Karpas-422 (cell line): Measurements from ENCODE around the gene POLD2. TPM values are rescaled to one million over a fixed set of nuclear protein-coding genes. Genes with fewer than 3 reads are reported as not detected.
"Not testable (repeated sequence)": the region's sequence is repeated elsewhere in the genome, so short reads cannot be mapped to it uniquely, and the experiment has no call there.

Source experiments
- DNase-seq: peaks from one replicate; pipeline ENCODE4 v3.0.0-alpha.2; 2015
- H2AFZ ChIP-seq: fragments of 200-600 bp; sonication (generic); 2 replicates; pipeline ENCODE4 v1.6.1; 2014; ENCODE audit warnings: antibody characterized with exemption, low read length, mixed read lengths
- H3K27ac ChIP-seq: fragments of 200-600 bp; sonication (generic); 2 replicates; pipeline ENCODE4 v1.5.1; 2014; ENCODE audit warnings: mild to moderate bottlenecking, low read length, moderate library complexity
- H3K27me3 ChIP-seq: fragments of 200-600 bp; sonication (generic); 2 replicates; pipeline ENCODE4 v1.6.1; 2014; ENCODE audit warnings: low read length, mixed read lengths
- H3K36me3 ChIP-seq: fragments of 200-600 bp; sonication (generic); 2 replicates; pipeline ENCODE4 v1.6.1; 2014; ENCODE audit warnings: low read length, mixed read lengths; ENCODE audit not compliant: insufficient read depth
- H3K4me1 ChIP-seq: fragments of 200-600 bp; sonication (generic); 2 replicates; pipeline ENCODE4 v1.6.1; 2014; ENCODE audit warnings: mild to moderate bottlenecking, low read length, mixed read lengths
- H3K4me2 ChIP-seq: fragments of 200-600 bp; sonication (generic); 2 replicates; pipeline ENCODE4 v1.6.1; 2014; ENCODE audit warnings: low read length, low read depth, mild to moderate bottlenecking; ENCODE audit not compliant: poor library complexity, severe bottlenecking
- H3K4me3 ChIP-seq: fragments of 200-600 bp; sonication (generic); 2 replicates; pipeline ENCODE4 v1.5.1; 2014; ENCODE audit warnings: mild to moderate bottlenecking, antibody characterized with exemption, low read length, mixed read lengths
- H3K79me2 ChIP-seq: fragments of 200-600 bp; sonication (generic); 2 replicates; pipeline ENCODE4 v1.6.1; 2014; ENCODE audit warnings: mild to moderate bottlenecking, low read length, mixed read lengths
- H3K9ac ChIP-seq: fragments of 200-600 bp; sonication (generic); 2 replicates; pipeline ENCODE4 v1.6.0; 2014; ENCODE audit warnings: low read length
- H3K9me2 ChIP-seq: fragments of 200-600 bp; sonication (generic), shearing (Covaris generic); replicated peaks from 2 replicates; pipeline ENCODE4 v1.6.0; 2014; ENCODE audit warnings: mild to moderate bottlenecking, low read length, moderate library complexity; ENCODE audit not compliant: insufficient read depth
- H3K9me3 ChIP-seq: fragments of 300-700, 200-600 bp; sonication (generic); 2 replicates; pipeline ENCODE4 v1.6.1; 2014; ENCODE audit warnings: low read length, mixed read lengths
- H4K20me1 ChIP-seq: fragments of 200-600 bp; sonication (generic); 2 replicates; pipeline ENCODE4 v1.6.1; 2014; ENCODE audit warnings: mild to moderate bottlenecking, antibody characterized with exemption, low read length, low read depth; ENCODE audit not compliant: insufficient read depth
- total RNA-seq: library from RNA; depleted of rRNA; stranded (reverse); fragments of >200 nt; shearing (Covaris generic); gene quantifications from 2 replicates; pipeline ENCODE4 v1.2.3, GENCODE V29; 2014; ENCODE audit warnings: low replicate concordance

The POLD2 gene
- total RNA-seq, 1 experiment from 2014 or later: 165 TPM

- H3K4me2 ChIP-seq: no peak overlapping the region
- H3K4me3 ChIP-seq: no peak overlapping the region
- no peaks in the 10 kb centered on the region for H3K9me2 ChIP-seq
- H3K36me3 ChIP-seq: no peaks in the 10 kb centered on the region
- H3K9ac ChIP-seq: no peak overlapping the region
- no peaks in the 10 kb centered on the region for H4K20me1 ChIP-seq
- no peaks in the 10 kb centered on the region for H3K27me3 ChIP-seq
- no peaks in the 10 kb centered on the region for H3K9me3 ChIP-seq
- H3K79me2 ChIP-seq: no peaks in the 10 kb centered on the region
- no peak overlapping the region for H3K27ac ChIP-seq
- H2AFZ ChIP-seq: no peak overlapping the region
- DNase-seq: no peak
- no peaks in the 10 kb centered on the region for H3K4me1 ChIP-seq
Observed at GRCh38 chr7:44133295-44133694, 9.9 kb upstream of the POLD2 start.

DNA sequence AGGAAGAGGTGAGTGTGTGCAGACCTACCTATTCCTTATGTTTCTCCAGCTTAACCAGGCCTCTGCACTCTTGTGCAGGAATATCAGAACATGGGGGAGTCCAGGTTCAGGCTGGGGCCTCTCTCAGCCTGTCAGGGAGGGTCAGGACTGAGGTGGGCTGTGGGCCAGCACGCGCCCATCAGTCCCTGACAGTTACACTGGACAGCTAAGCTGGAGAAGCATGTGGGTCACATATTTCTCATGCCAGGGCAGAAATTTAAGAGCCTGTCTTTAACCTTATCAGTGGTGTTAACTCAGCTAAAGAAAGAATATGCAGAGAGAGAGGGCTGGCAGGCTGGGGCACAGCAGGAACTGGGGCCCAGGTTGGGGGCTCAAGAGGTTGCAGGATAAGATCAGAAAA, 8.7 kb upstream of the POLD2 start:
- Histone ChIP-seq H2AFZ (no peak overlapping the region), H3K9ac (no peak overlapping the region), H3K9me3 (no peaks in the 10 kb centered on the region)

GRCh38 chr7:44131173-44132029, 8.1 kb upstream of the POLD2 start:
- Histone ChIP-seq H3K4me1 (peaks cover 12% of the 10 kb centered on the region), H4K20me1 (no peaks in the 10 kb centered on the region)

More for the DNA sequence above, 8.7 kb upstream of the POLD2 start:
- DNase-seq: no peak
- Histone ChIP-seq H4K20me1 (no peaks in the 10 kb centered on the region), H3K9me2 (no peaks in the 10 kb centered on the region), H3K79me2 (no peaks in the 10 kb centered on the region), H3K27me3 (no peaks in the 10 kb centered on the region), H3K36me3 (no peaks in the 10 kb centered on the region), H3K4me3 (no peak overlapping the region), H3K4me2 (no peak overlapping the region), H3K4me1 (peaks cover 10% of the 10 kb centered on the region), H3K27ac (no peak overlapping the region)

DNA sequence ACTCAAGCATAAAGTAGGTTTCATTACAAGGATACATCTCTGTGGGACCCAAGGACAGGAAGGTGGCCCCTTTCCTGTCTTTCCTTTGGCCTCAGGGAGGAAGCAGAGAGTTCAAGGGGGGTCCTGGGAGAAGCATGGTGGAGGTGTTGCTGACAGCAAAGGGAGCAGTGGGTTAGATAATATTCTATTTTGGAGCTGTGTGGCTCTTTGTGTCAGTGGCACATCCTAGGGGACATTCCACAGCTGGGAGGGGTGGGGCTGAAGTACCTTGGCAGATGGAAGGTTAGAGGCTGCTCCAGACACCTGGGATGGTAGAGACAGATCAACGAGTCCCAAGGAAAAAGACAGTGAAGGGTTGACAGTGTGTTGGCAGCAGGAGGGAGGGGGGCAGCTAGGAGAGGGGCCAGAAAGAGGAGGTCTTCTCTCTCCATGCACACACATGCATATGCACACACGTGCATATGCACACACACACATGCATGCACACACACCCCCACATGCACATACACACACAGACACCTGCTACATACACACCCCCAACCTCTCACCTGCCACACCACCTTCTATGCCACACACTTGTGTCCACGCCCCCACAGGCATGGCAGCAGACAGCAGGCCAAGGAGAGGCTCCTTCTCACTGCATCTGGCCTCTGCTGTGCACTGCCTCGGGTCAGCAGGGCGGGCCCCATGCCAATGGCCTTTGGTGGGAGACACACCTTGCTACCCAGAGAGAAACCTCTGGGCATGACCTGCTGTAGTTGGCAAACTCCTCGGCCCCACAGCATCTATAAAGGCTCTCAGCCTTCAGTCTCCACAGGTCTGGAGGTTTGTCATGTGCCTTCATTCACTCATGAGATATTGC, 5.6 kb upstream of the POLD2 start:
- Histone ChIP-seq H3K27me3 (no peaks in the 10 kb centered on the region), H3K36me3 (no peaks in the 10 kb centered on the region), H3K9me3 (no peaks in the 10 kb centered on the region), H3K4me3 (no peak overlapping the region), H3K27ac (no peak overlapping the region), H3K79me2 (no peaks in the 10 kb centered on the region), H2AFZ (no peak overlapping the region), H3K4me2 (no peak overlapping the region), H4K20me1 (no peaks in the 10 kb centered on the region), H3K4me1 (peaks cover 15% of the 10 kb centered on the region), H3K9me2 (no peaks in the 10 kb centered on the region), H3K9ac (no peak overlapping the region)
- DNase-seq: no peak

More at GRCh38 chr7:44131173-44132029, 8.1 kb upstream of the POLD2 start:
- Histone ChIP-seq H3K9me3 (no peaks in the 10 kb centered on the region), H3K9me2 (no peaks in the 10 kb centered on the region), H3K27me3 (no peaks in the 10 kb centered on the region), H3K9ac (no peak overlapping the region), H3K4me3 (no peak overlapping the region), H3K36me3 (no peaks in the 10 kb centered on the region), H3K4me2 (no peak overlapping the region), H3K27ac (no peak overlapping the region), H3K79me2 (no peaks in the 10 kb centered on the region), H2AFZ (no peak overlapping the region)
- peak; percentile 64 for DNase-seq

DNA sequence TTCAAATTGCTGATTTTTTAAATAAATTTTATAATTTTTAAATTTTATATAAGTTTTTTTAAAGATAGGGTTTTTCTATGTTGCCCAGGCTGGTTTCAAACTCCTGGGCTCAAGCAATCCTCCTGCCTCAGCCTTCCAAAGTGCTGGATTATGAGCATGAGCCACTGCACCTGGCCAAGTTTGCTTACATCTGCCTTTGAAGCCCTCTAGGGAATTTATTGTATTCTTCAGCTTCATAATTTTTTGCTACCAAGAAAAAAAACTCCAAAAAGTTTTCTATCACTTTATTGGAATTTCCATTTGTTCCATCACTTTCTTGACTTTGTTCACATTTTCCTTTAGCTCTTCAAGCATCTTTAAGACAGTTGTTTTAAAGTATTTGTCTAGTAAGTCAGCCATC, 3.8 kb upstream of the POLD2 start:
- no peak overlapping the region for H3K4me2 ChIP-seq
- no peak for DNase-seq
- H3K4me1 ChIP-seq: peaks cover 23% of the 10 kb centered on the region

GRCh38 chr7:44126574-44126973, 3.2 kb upstream of the POLD2 start:
- not testable (repeated sequence) for H3K27ac ChIP-seq, DNase-seq

More for the DNA sequence above, 3.8 kb upstream of the POLD2 start:
- H3K79me2 ChIP-seq: peaks cover 11% of the 10 kb centered on the region
- no peaks in the 10 kb centered on the region for H3K9me2 ChIP-seq
- H3K27ac ChIP-seq: no peak overlapping the region
- H3K27me3 ChIP-seq: no peaks in the 10 kb centered on the region
- H3K36me3 ChIP-seq: no peaks in the 10 kb centered on the region
- H3K9ac ChIP-seq: no peak overlapping the region
- H4K20me1 ChIP-seq: no peaks in the 10 kb centered on the region
- H2AFZ ChIP-seq: no peak overlapping the region
- no peak overlapping the region for H3K4me3 ChIP-seq
- no peaks in the 10 kb centered on the region for H3K9me3 ChIP-seq

DNA sequence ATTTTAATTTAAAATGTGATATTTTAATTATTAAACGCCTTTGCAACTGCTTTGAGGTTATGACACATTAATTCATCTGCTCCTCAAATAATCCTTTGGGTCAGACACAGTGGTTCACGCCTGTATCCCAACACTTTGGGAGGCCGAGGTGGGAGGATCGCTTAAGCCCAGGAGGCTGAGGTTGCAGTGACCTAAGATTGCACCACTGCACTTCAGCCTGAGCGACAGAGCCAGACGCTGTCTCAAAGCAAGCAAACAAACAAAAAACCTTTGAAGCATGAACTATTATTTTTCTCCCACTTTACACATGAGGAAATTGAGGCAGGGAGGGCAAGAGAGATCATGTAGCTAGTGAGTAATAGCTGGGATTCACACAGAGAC, 1.5 kb upstream of the POLD2 start:
- peaks cover 33% of the 10 kb centered on the region for H3K79me2 ChIP-seq
- no peak overlapping the region for H3K9ac ChIP-seq
- H3K36me3 ChIP-seq: peaks cover 17% of the 10 kb centered on the region
- peaks cover 38% of the 10 kb centered on the region for H3K4me1 ChIP-seq
- H2AFZ ChIP-seq: no peak overlapping the region
- H3K9me2 ChIP-seq: no peaks in the 10 kb centered on the region
- H3K4me3 ChIP-seq: no peak overlapping the region
- DNase-seq: no peak
- H4K20me1 ChIP-seq: 0 out of 2 replicates have a peak, but pooled peaks cover 5% of the 10 kb centered on the region
- no peak overlapping the region for H3K4me2 ChIP-seq
- no peaks in the 10 kb centered on the region for H3K9me3 ChIP-seq
- no peaks in the 10 kb centered on the region for H3K27me3 ChIP-seq
- H3K27ac ChIP-seq: no peak overlapping the region

More at GRCh38 chr7:44126574-44126973, 3.2 kb upstream of the POLD2 start:
- not testable (repeated sequence) for H2AFZ ChIP-seq, H4K20me1 ChIP-seq, H3K9me2 ChIP-seq, H3K9me3 ChIP-seq, H3K4me2 ChIP-seq, H3K4me3 ChIP-seq, H3K9ac ChIP-seq, H3K27me3 ChIP-seq, H3K36me3 ChIP-seq
- H3K4me1 ChIP-seq: peaks cover 28% of the 10 kb centered on the region
- H3K79me2 ChIP-seq: peaks cover 17% of the 10 kb centered on the region

- no peaks in the 10 kb centered on the region for H3K9me3 ChIP-seq
- no peak overlapping the region for H2AFZ ChIP-seq
Observed at GRCh38 chr7:44122529-44122928, 819 bp downstream of the POLD2 start.

More at GRCh38 chr7:44122529-44122928, 819 bp downstream of the POLD2 start:
- H3K27ac ChIP-seq: peak overlapping the region; percentile 58
- H3K9me2 ChIP-seq: no peaks in the 10 kb centered on the region
- peak overlapping the region; percentile 92 for H3K4me2 ChIP-seq
- H3K79me2 ChIP-seq: peaks cover 38% of the 10 kb centered on the region
- H3K36me3 ChIP-seq: peaks cover 17% of the 10 kb centered on the region
- no peaks in the 10 kb centered on the region for H3K27me3 ChIP-seq
- no peak for DNase-seq
- H3K4me1 ChIP-seq: peaks cover 33% of the 10 kb centered on the region
- H3K9ac ChIP-seq: peak overlapping the region; percentile 75
- peak overlapping the region; percentile 72 for H3K4me3 ChIP-seq
- H4K20me1 ChIP-seq: peaks cover 5% of the 10 kb centered on the region; the same call in 1 of the 2 replicates
